Activated CD8-positive, alpha-beta T cell treated with anti-CD3 and anti-CD28 coated beads for 36 hours (primary cell): ENCODE measurements around the gene TIMM22. TPM values are rescaled to one million over a fixed set of nuclear protein-coding genes. Genes with fewer than 3 reads are reported as not detected.

ENCODE experiments used
- ATAC-seq: fragments of 200-7000 bp; cut with Tn5 transposase; one replicate; pipeline ENCODE4 v1.10.0; 2021; ENCODE audit warnings: mild to moderate bottlenecking, moderate library complexity
- CTCF ChIA-PET: fragments of 350-600 bp; sonication (Branson Sonifier 250); formaldehyde crosslinking; loops from one replicate; lab custom pipeline; 2021; ENCODE audit warnings: antibody characterized with exemption; lab: Charles Lee
- POLR2A ChIA-PET: fragments of 350-600 bp; sonication (Branson Sonifier 250); formaldehyde crosslinking; loops from one replicate; lab custom pipeline; 2021; ENCODE audit warnings: antibody characterized with exemption; lab: Charles Lee
- DNase-seq: peaks from one replicate; pipeline ENCODE4 v3.0.0-alpha.2; 2020
- H3K27ac Mint-ChIP-seq: one replicate; pipeline ENCODE4 v1.8.0; 2021; ENCODE audit warnings: mild to moderate bottlenecking, mixed read lengths
- H3K27me3 Mint-ChIP-seq: one replicate; pipeline ENCODE4 v1.8.0; 2021; ENCODE audit warnings: mixed read lengths
- H3K36me3 Mint-ChIP-seq: one replicate; pipeline ENCODE4 v1.8.0; 2021; ENCODE audit warnings: low read depth, mixed read lengths
- H3K4me1 Mint-ChIP-seq: one replicate; pipeline ENCODE4 v1.8.0; 2021; ENCODE audit warnings: low read depth, mixed read lengths
- H3K4me3 Mint-ChIP-seq: one replicate; pipeline ENCODE4 v1.8.0; 2021; ENCODE audit warnings: mild to moderate bottlenecking, moderate library complexity, mixed read lengths
- H3K9me3 Mint-ChIP-seq: one replicate; pipeline ENCODE4 v1.8.0; 2021; ENCODE audit warnings: mixed read lengths
- CTCF ChIP-seq: fragments of 200-600 bp; IDR thresholded peaks from one replicate; pipeline ENCODE4 v1.8.0; 2022; ENCODE audit warnings: antibody characterized with exemption, mild to moderate bottlenecking
- intact Hi-C: fragments of 100-400 bp; cut with micrococcal nuclease; formaldehyde crosslinking; loops from one replicate; pipeline ENCODE4 v1.10.0; 2022
- total RNA-seq, 2 experiments: library from RNA; stranded (reverse); gene quantifications; one replicate each; pipeline ENCODE4 v1.2.3, GENCODE V29; 2021

Gene TIMM22
- total RNA-seq, 2 experiments from 2014 or later = 8.8 to 10.2 TPM

DNA sequence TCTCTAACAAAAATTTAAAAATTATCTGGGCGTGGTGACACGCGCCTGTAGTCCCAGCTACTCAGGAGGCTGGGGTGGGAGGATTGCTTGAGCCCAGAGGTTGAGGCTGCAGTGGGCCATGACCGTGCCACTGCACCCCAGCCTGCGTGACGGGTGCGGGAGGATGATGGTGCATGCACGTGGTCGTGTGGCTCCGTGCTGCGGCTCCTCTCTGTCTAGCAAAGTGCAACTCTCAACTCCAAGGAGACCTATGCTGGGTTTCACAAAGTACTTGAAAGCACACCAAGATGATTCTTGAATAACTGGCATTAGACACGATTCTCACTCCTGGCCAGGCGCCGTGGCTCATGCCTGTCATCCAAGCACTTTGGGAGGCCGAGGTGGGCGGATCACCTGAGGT is 43.2 kb upstream of the TIMM22 start:
- Mint-ChIP-seq H3K4me1 (no peaks in the 10 kb centered on the region), H3K27me3 (peaks cover 10% of the 10 kb centered on the region), H3K36me3 (no peaks in the 10 kb centered on the region), H3K4me3 (no peak overlapping the region), H3K9me3 (no peaks in the 10 kb centered on the region), H3K27ac (no peak overlapping the region)
- ATAC-seq (no peak), DNase-seq (no peak)
- no peak for TF ChIP-seq CTCF
- ChIA-PET CTCF (no interaction called here), POLR2A (no interaction called here)
- intact Hi-C loops = no loop called here

GRCh38 chr17:954431-955164 is 42.3 kb upstream of the TIMM22 start:
- H3K4me1 Mint-ChIP-seq = no peaks in the 10 kb centered on the region
- no peak overlapping the region for H3K27ac Mint-ChIP-seq
- H3K27me3 Mint-ChIP-seq = peaks cover 10% of the 10 kb centered on the region
- no peak for DNase-seq
- intact Hi-C loops = no loop called here
- no peaks in the 10 kb centered on the region for H3K36me3 Mint-ChIP-seq
- ChIA-PET CTCF (no interaction called here), POLR2A (no interaction called here)
- TF ChIP-seq CTCF = no peak
- no peak for ATAC-seq
- no peaks in the 10 kb centered on the region for H3K9me3 Mint-ChIP-seq
- H3K4me3 Mint-ChIP-seq = no peak overlapping the region

DNA sequence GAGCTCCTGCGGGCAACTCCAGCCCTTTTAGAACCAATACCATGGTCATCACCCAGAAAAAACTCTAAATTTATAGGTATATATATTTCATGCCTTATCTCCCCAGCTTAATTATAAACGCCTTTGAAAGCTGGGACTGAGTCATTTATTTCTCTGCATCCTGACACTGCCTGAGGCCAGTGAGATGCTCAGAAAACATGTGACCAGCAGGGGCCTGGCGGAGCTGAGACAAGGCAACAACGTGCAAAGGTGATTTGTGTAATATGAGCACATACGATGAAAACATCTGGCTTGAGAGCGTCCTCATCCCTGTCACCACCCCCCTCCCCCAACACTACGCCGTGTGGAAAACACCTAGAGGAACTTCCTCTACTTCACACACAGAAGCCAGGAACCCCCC is 40.0 kb upstream of the TIMM22 start:
- intact Hi-C loops = no loop called here
- Mint-ChIP-seq H3K4me3 (no peak overlapping the region), H3K27ac (no peak overlapping the region), H3K36me3 (no peaks in the 10 kb centered on the region), H3K4me1 (no peaks in the 10 kb centered on the region), H3K27me3 (peaks cover 6% of the 10 kb centered on the region), H3K9me3 (no peaks in the 10 kb centered on the region)
- TF ChIP-seq CTCF = no peak
- DNase-seq (no peak), ATAC-seq (no peak)
- POLR2A ChIA-PET = no interaction called here
- CTCF ChIA-PET = no interaction called here

- no peak for TF ChIP-seq CTCF
- ATAC-seq (no peak), DNase-seq (no peak)
- Mint-ChIP-seq H3K27me3 (peaks cover 8% of the 10 kb centered on the region), H3K4me1 (no peaks in the 10 kb centered on the region), H3K36me3 (no peaks in the 10 kb centered on the region), H3K27ac (no peak overlapping the region), H3K9me3 (no peaks in the 10 kb centered on the region), H3K4me3 (no peak overlapping the region)
- POLR2A ChIA-PET = no interaction called here
- CTCF ChIA-PET = no interaction called here
- intact Hi-C loops = no loop called here
Observed at GRCh38 chr17:957856-958421, 39.0 kb upstream of the TIMM22 start.

DNA sequence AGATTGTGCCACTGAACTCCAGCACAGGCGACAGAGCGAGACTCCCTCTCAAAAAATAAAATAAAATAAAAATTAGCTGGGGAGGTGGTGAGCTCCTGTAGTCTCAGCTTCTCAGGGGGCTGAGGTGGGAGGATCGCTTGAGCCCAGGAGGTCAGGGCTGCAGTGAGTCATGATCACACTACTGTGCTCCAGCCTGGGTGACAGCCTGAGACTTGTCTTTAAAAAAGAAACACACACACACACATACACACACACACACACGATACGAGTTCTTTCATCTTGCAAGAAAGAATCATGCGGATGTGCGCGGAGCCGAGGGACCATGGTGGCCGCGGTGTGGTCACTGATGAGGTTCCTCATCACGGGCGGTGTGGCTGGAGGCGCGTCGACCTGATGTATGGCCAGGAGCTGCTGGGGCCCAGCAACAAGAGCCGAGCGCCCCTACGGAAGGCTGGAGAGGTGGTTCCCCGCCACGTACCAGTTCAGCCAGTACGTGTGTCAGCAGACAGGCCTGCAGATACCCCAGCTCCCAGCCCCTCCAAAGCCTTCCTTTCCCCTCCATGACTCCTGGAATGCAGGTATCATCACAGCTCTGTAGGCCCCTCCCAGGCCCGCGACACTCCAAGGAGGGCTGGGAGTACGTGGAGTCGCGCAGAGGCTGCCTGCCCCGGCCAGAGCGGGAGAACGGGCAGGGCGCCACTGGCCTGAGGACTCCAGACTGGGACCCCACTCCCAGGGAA is 38.0 kb upstream of the TIMM22 start:
- TF ChIP-seq CTCF = no peak
- Mint-ChIP-seq H3K4me1 (no peaks in the 10 kb centered on the region), H3K27me3 (peaks cover 8% of the 10 kb centered on the region), H3K27ac (no peak overlapping the region), H3K9me3 (no peaks in the 10 kb centered on the region), H3K36me3 (no peaks in the 10 kb centered on the region), H3K4me3 (no peak overlapping the region)
- ChIA-PET CTCF (no interaction called here), POLR2A (no interaction called here)
- intact Hi-C loops = no loop called here
- DNase-seq (no peak), ATAC-seq (no peak)
